PC-9 (cell line): ENCODE data around the gene ZNRF3. TPM values are rescaled to one million over a fixed set of nuclear protein-coding genes. Genes with fewer than 3 reads are reported as not detected.

Experiments used
- BruUV-seq: library from RNA; stranded (reverse); fragments of 400-500 nt; replicated peaks from 2 replicates; lab custom pipeline; 2021; lab: Mats Ljungman, UMichigan
- CTCF ChIA-PET: fragments of 300-600 bp; sonication (Branson Sonifier 250); formaldehyde crosslinking; loops from one replicate; lab custom pipeline; 2022; ENCODE audit warnings: antibody characterized with exemption; lab: Charles Lee
- POLR2A ChIA-PET: fragments of 300-600 bp; sonication (Branson Sonifier 250); formaldehyde crosslinking; loops from one replicate; lab custom pipeline; 2022; ENCODE audit warnings: antibody characterized with exemption; ENCODE audit not compliant: unreplicated experiment; lab: Charles Lee
- DNase-seq, 2 experiments: peaks; one replicate each; pipeline versions ENCODE4 v3.0.0 to v3.0.0-alpha.2; 2015 to 2022; ENCODE audit warnings: mixed read lengths in 1 of 2
- H2AFZ ChIP-seq: fragments of 200-600 bp; sonication (generic); 2 replicates; pipeline ENCODE4 v1.8.1; 2017; ENCODE audit warnings: antibody characterized with exemption
- H3F3A ChIP-seq: fragments of 200-600 bp; sonication (generic); 2 replicates; pipeline ENCODE4 v1.8.1; 2017; ENCODE audit warnings: antibody characterized with exemption, mild to moderate bottlenecking, low read depth; ENCODE audit not compliant: insufficient read depth
- H3K27ac ChIP-seq: fragments of 200-600 bp; sonication (generic); 2 replicates; pipeline ENCODE4 v1.6.1; 2016; ENCODE audit warnings: mixed run types
- H3K27me3 ChIP-seq: fragments of 200-600 bp; sonication (generic); 2 replicates; pipeline ENCODE4 v1.6.1; 2016; ENCODE audit warnings: low read depth, mixed run types; ENCODE audit not compliant: insufficient read depth
- H3K36me3 ChIP-seq: fragments of 200-600 bp; sonication (generic); 2 replicates; pipeline ENCODE4 v1.6.1; 2016; ENCODE audit warnings: low read depth, mixed run types
- H3K4me1 ChIP-seq: fragments of 200-600 bp; sonication (generic); replicated peaks from 2 replicates; pipeline ENCODE4 v1.6.1; 2016; ENCODE audit warnings: mixed run types; ENCODE audit not compliant: insufficient read depth
- H3K4me2 ChIP-seq: fragments of 200-600 bp; sonication (generic); 2 replicates; pipeline ENCODE4 v1.6.1; 2017; ENCODE audit warnings: mixed run types
- H3K4me3 ChIP-seq: fragments of 200-600 bp; sonication (generic); 2 replicates; pipeline ENCODE4 v1.6.1; 2016; ENCODE audit warnings: mixed run types
- H3K79me2 ChIP-seq: fragments of 200-600 bp; sonication (generic); 2 replicates; pipeline ENCODE4 v1.6.1; 2017; ENCODE audit warnings: low read depth, mixed run types
- H3K9me2 ChIP-seq: fragments of 200-600 bp; sonication (generic); 2 replicates; pipeline ENCODE4 v1.8.1; 2017; ENCODE audit warnings: mild to moderate bottlenecking; ENCODE audit not compliant: insufficient read depth
- H3K9me3 ChIP-seq: fragments of 200-600 bp; sonication (generic); 2 replicates; pipeline ENCODE4 v1.8.1; 2016; ENCODE audit warnings: low read depth; ENCODE audit not compliant: insufficient read depth
- H4K20me1 ChIP-seq: fragments of 200-600 bp; sonication (generic); 2 replicates; pipeline ENCODE4 v1.8.1; 2017; ENCODE audit not compliant: insufficient read depth
- CTCF ChIP-seq: fragments of 200-600 bp; sonication (generic); conservative IDR thresholded peaks from 2 replicates; pipeline ENCODE4 v1.6.1; 2017; ENCODE audit warnings: mixed run types, antibody characterized with exemption, mild to moderate bottlenecking, moderate library complexity
- EZH2 ChIP-seq: fragments of 200-600 bp; sonication (generic); IDR thresholded peaks from 2 replicates; pipeline ENCODE4 v1.8.0; 2017; ENCODE audit warnings: antibody characterized with exemption, low read depth
- intact Hi-C: fragments of 100-400 bp; cut with micrococcal nuclease; formaldehyde crosslinking; loops from one replicate; pipeline ENCODE4 v1.10.0; 2022; ENCODE audit not compliant: unreplicated experiment
- total RNA-seq: library from RNA; stranded (reverse); gene quantifications from 2 replicates; pipeline ENCODE4 v1.2.3, GENCODE V29; 2021

The ZNRF3 gene
- total RNA-seq, 1 experiment from 2014 or later = 5.2 TPM

- Histone ChIP-seq H3K36me3 (no peaks in the 10 kb centered on the region), H3F3A (no peaks in the 10 kb centered on the region), H2AFZ (no peak overlapping the region), H3K4me1 (no peaks in the 10 kb centered on the region), H3K9me3 (no peaks in the 10 kb centered on the region; the same call in 1 of the 2 replicates), H3K79me2 (0 out of 2 replicates have a peak, but pooled peaks cover 7% of the 10 kb centered on the region), H3K27ac (no peak overlapping the region), H3K27me3 (no peaks in the 10 kb centered on the region), H4K20me1 (peaks cover 3% of the 10 kb centered on the region; the same call in 1 of the 2 replicates), H3K4me2 (no peak overlapping the region), H3K9me2 (no peaks in the 10 kb centered on the region), H3K4me3 (no peak overlapping the region)
- POLR2A ChIA-PET = no interaction called here
- intact Hi-C loops = no loop called here
- BruUV-seq = no TSS peak
- CTCF ChIA-PET = no interaction called here
- DNase-seq = no peak
- TF ChIP-seq CTCF (no peak), EZH2 (no peak)
Measured at GRCh38 chr22:28942801-28943500, 59.6 kb downstream of the ZNRF3 start.

GRCh38 chr22:28943501-28943879 is 60.1 kb downstream of the ZNRF3 start:
- H3K36me3 ChIP-seq = no peaks in the 10 kb centered on the region
- H3K9me2 ChIP-seq = no peaks in the 10 kb centered on the region
- H3K4me2 ChIP-seq = no peak overlapping the region
- H3K4me1 ChIP-seq = no peaks in the 10 kb centered on the region
- intact Hi-C loops = no loop called here
- H3K27me3 ChIP-seq = no peaks in the 10 kb centered on the region
- ChIA-PET POLR2A (no interaction called here), CTCF (no interaction called here)
- TF ChIP-seq CTCF (no peak), EZH2 (no peak)
- BruUV-seq = no TSS peak
- H3K27ac ChIP-seq = no peak overlapping the region
- 0 out of 2 replicates have a peak, but pooled peaks cover 7% of the 10 kb centered on the region for H3K79me2 ChIP-seq
- H3F3A ChIP-seq = no peaks in the 10 kb centered on the region
- DNase-seq = no peak
- H2AFZ ChIP-seq = no peak overlapping the region
- no peaks in the 10 kb centered on the region; the same call in 1 of the 2 replicates for H3K9me3 ChIP-seq
- no peak overlapping the region for H3K4me3 ChIP-seq
- H4K20me1 ChIP-seq = peaks cover 3% of the 10 kb centered on the region; the same call in 1 of the 2 replicates

- H3K9me2 ChIP-seq = no peaks in the 10 kb centered on the region
- H3K27me3 ChIP-seq = no peaks in the 10 kb centered on the region
- intact Hi-C loops = no loop called here
- 0 out of 2 replicates have a peak, but pooled peaks cover 4% of the 10 kb centered on the region for H3F3A ChIP-seq
- H4K20me1 ChIP-seq = peaks cover under 1% of the 10 kb centered on the region; the same call in 1 of the 2 replicates
- ChIA-PET CTCF (no interaction called here), POLR2A (no interaction called here)
- BruUV-seq = no TSS peak
- no peak overlapping the region for H2AFZ ChIP-seq
- no peak overlapping the region for H3K4me3 ChIP-seq
- H3K79me2 ChIP-seq = peaks cover 7% of the 10 kb centered on the region; the same call in 1 of the 2 replicates
- no peaks in the 10 kb centered on the region; the same call in 1 of the 2 replicates for H3K9me3 ChIP-seq
- no peak for DNase-seq
- TF ChIP-seq EZH2 = no peak
- TF ChIP-seq CTCF = no peak
- no peak overlapping the region for H3K4me2 ChIP-seq
- 0 out of 2 replicates have a peak, but pooled peaks cover 2% of the 10 kb centered on the region for H3K4me1 ChIP-seq
- H3K36me3 ChIP-seq = no peaks in the 10 kb centered on the region
- H3K27ac ChIP-seq = no peak overlapping the region
Measured at GRCh38 chr22:28947125-28947524, 63.8 kb downstream of the ZNRF3 start.
